Adrenal gland (tissue), 5 donors: ENCODE results near the gene DUSP16.

Experiments used
- CTCF ChIP-seq, 6 experiments: fragments of 450-650 bp in 4 of 6; fragments of 200-600 bp in 2 of 6; sonication (generic) in 1 of 6; IDR thresholded peaks; 1 replicate in 5 of 6; 2 replicates in 1 of 6; pipeline versions ENCODE4 v1.5.1 to v1.8.0; 2016 to 2021; ENCODE audit warnings: antibody characterized with exemption in 6 of 6, mild to moderate bottlenecking in 2 of 6, moderate library complexity in 1 of 6
- POLR2A ChIP-seq, 2 donors: fragments of 450-650 bp; IDR thresholded peaks; one replicate each; pipeline ENCODE4 v1.6.1; 2017; ENCODE audit warnings: antibody characterized with exemption in 2 of 2, mild to moderate bottlenecking in 2 of 2, moderate library complexity in 1 of 2
- donor health status: DM: no; HTN: no; CAD: no.

GRCh38 chr12:12520273-12520672, 42.4 kb downstream of the DUSP16 start:
- TF ChIP-seq CTCF (IDR thresholded peaks at IDR 0.05) (no peak), POLR2A (IDR thresholded peaks at IDR 0.05) (no peak)
